Heart left ventricle (tissue), 13 donors: ENCODE measurements around the gene IKBIP.

Source experiments
- POLR2A ChIP-seq, 2 donors: fragments of 450-650 bp; IDR thresholded peaks; one replicate each; pipeline ENCODE4 v1.6.1; 2017; ENCODE audit warnings: antibody characterized with exemption in 2 of 2, mild to moderate bottlenecking in 2 of 2, moderate library complexity in 2 of 2
- TF ChIP-seq, protein P1 (sequence below), 12 donors: fragments of 200-600 bp; sonication (generic) in 4 of 12; IDR thresholded peaks; one replicate each; pipeline versions ENCODE4 v1.5.0 to v1.8.0; 2018 to 2022; ENCODE audit warnings: antibody characterized with exemption in 12 of 12, mild to moderate bottlenecking in 5 of 12
- donor health status: ischemic (EF 13 %, LVEDD 7.1; RV severe dilation, severe dysfunction).
- donor health status: DM: no; HTN: yes; CAD: no.
- donor health status: DM: no; HTN: no; CAD: no.
- donor health status: ischemic (EF 25% LVEDD 6.9; RV normal size, moderate dysfunction).
- donor health status: ischemic (EF 25% LVEDD 5.7; RV mildly dilated, moderate dysfunction).
- donor health status: ischemic (EF 35%, LVEDD 5.7; RV mildly dilated, moderate dysfunction).
- donor health status: nonischemic (EF 11% LVEDD 7.7; RV severe dilation, severe dysfunction).
- donor health status: DM: yes; HTN: yes; CAD: no.
- donor health status: PGD.
- donor health status: ischemic (EF 29% LVEDD 5.4; RV normal size, mild dysfunction).
- donor health status: nonischemic (EF 23%, LVEDD 6.1; RV moderate dilation, normal function).

DNA sequence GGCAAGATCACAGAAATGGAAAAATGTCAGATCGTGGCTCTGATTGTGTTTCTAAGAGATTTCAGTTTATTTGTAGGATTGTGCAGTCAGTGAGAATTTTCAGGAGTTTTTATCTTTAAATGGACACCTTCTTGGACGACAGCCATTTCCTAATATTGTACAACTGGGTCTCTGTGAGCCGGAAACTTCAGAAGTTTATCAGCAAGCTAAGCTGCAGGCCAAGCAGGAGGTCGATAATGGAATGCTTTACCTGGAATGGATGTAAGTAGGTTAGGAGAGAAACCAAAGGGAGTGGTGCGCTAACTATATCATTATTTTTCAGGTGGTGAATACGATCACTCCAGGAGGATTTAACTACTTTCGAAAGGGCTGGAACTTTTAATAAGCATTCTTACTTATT, 26.9 kb upstream of the IKBIP start:
- TF ChIP-seq, protein P1, sequence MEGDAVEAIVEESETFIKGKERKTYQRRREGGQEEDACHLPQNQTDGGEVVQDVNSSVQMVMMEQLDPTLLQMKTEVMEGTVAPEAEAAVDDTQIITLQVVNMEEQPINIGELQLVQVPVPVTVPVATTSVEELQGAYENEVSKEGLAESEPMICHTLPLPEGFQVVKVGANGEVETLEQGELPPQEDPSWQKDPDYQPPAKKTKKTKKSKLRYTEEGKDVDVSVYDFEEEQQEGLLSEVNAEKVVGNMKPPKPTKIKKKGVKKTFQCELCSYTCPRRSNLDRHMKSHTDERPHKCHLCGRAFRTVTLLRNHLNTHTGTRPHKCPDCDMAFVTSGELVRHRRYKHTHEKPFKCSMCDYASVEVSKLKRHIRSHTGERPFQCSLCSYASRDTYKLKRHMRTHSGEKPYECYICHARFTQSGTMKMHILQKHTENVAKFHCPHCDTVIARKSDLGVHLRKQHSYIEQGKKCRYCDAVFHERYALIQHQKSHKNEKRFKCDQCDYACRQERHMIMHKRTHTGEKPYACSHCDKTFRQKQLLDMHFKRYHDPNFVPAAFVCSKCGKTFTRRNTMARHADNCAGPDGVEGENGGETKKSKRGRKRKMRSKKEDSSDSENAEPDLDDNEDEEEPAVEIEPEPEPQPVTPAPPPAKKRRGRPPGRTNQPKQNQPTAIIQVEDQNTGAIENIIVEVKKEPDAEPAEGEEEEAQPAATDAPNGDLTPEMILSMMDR (IDR thresholded peaks at IDR 0.05), result no peak
- no peak for TF ChIP-seq POLR2A (IDR thresholded peaks at IDR 0.05)
